ENCODE measurements around the gene CDKAL1. TPM values are rescaled to one million over a fixed set of nuclear protein-coding genes. Genes with fewer than 3 reads are reported as not detected.
A peak's percentile ranks its signal among the peaks of the same experiment; 100 is the strongest.

The CDKAL1 gene
- total RNA-seq, 1 donor = 20.0 TPM

- DNase-seq (ENCODE audit: low read depth) = no peak
- TF ChIP-seq, protein P1, sequence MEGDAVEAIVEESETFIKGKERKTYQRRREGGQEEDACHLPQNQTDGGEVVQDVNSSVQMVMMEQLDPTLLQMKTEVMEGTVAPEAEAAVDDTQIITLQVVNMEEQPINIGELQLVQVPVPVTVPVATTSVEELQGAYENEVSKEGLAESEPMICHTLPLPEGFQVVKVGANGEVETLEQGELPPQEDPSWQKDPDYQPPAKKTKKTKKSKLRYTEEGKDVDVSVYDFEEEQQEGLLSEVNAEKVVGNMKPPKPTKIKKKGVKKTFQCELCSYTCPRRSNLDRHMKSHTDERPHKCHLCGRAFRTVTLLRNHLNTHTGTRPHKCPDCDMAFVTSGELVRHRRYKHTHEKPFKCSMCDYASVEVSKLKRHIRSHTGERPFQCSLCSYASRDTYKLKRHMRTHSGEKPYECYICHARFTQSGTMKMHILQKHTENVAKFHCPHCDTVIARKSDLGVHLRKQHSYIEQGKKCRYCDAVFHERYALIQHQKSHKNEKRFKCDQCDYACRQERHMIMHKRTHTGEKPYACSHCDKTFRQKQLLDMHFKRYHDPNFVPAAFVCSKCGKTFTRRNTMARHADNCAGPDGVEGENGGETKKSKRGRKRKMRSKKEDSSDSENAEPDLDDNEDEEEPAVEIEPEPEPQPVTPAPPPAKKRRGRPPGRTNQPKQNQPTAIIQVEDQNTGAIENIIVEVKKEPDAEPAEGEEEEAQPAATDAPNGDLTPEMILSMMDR (IDR thresholded peaks at IDR 0.05; ENCODE audit: insufficient read depth, low read length) = no peak
- H3K4me3 ChIP-seq (ENCODE audit: low read depth, low read length) = no peak overlapping the region
Measured at GRCh38 chr6:21270636-21271201, 736.5 kb downstream of the CDKAL1 start.

GRCh38 chr6:21271428-21272155 lies 737.3 kb downstream of the CDKAL1 start:
- TF ChIP-seq, protein P1 (IDR thresholded peaks at IDR 0.05; ENCODE audit: insufficient read depth, low read length) = no peak
- no peak overlapping the region for H3K4me3 ChIP-seq (ENCODE audit: low read depth, low read length)
- no peak for DNase-seq (ENCODE audit: low read depth)

GRCh38 chr6:21273451-21273850 lies 739.2 kb downstream of the CDKAL1 start:
- no peak for DNase-seq (ENCODE audit: low read depth)
- no peak overlapping the region for H3K4me3 ChIP-seq (ENCODE audit: low read depth, low read length)
- TF ChIP-seq, protein P1 (IDR thresholded peaks at IDR 0.05; ENCODE audit: insufficient read depth, low read length) = no peak

DNA sequence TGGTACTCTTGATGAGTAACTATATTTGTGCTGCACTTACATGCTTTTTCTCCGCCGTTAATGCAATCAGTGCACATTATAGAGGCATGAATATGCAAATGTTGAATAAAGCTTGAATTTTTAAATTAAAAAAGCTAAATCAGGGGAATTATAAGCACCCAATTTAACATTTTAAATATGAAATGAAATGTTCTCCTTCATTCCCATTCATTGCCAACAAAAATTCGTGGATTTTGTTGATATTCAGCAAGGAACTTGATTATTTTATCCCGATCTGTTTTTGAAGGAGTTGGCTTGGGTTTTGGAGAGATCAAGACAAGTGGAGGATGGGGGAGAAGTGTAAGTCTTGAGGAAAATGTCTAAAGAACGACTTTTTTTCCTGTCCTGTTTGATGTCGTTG lies 740.6 kb downstream of the CDKAL1 start:
- DNase-seq (ENCODE audit: low read depth) = no peak
- TF ChIP-seq, protein P1 (IDR thresholded peaks at IDR 0.05; ENCODE audit: insufficient read depth, low read length) = no peak

DNA sequence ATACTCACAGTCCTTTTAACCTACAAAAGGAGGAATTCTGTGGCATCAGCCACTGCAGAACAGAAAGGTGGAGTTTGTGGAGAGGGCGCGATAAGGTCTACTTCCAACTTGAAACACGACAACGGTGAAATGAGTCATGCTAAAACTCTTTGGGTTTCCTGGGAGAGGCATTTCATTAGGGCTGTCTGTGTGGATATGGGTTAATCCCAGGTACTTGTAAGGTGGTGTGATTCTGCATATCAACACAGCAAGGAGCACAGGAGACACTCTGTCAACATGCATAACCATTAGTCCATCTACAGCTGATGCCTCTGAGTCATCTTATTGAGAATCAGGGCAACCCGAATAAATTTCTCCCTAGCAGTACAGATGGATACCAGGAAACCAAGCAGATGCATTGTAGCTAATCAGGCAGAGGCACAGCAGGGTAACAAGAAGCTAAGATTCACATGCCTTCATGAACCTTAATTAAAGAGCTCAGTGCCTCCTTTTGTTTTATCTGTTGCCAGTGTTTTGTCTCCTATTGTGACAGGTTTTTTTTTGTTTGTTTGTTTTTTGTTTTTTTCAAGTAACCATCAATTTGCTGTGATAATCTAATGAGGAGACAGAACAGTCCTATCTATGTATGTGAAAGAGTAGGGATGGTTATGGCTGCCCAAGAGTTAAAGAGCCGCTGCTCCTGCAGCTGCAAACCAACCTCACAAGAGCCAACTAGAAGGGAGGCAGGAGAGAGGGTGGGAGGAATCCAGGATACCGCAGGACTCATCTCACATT lies 743.5 kb downstream of the CDKAL1 start:
- TF ChIP-seq, protein P1 (IDR thresholded peaks at IDR 0.05; ENCODE audit: insufficient read depth, low read length) = no peak
- no peak overlapping the region for H3K4me3 ChIP-seq (ENCODE audit: low read depth, low read length)
- no peak for DNase-seq (ENCODE audit: low read depth)

More for the DNA sequence above, 740.6 kb downstream of the CDKAL1 start:
- no peak overlapping the region for H3K4me3 ChIP-seq (ENCODE audit: low read depth, low read length)

GRCh38 chr6:21278375-21278745 lies 744.1 kb downstream of the CDKAL1 start:
- TF ChIP-seq, protein P1 (IDR thresholded peaks at IDR 0.05; ENCODE audit: insufficient read depth, low read length) = no peak

More at GRCh38 chr6:21278375-21278745, 744.1 kb downstream of the CDKAL1 start:
- H3K4me3 ChIP-seq (ENCODE audit: low read depth, low read length) = no peak overlapping the region
- DNase-seq (ENCODE audit: low read depth) = peak; percentile 4
